HS-5 (cell line): ENCODE results near the gene SEMA4D.
A peak's percentile ranks its signal among the peaks of the same experiment; 100 is the strongest.

ENCODE experiments used
- DNase-seq: peaks from one replicate; pipeline ENCODE4 v3.0.0-alpha.2; 2012; ENCODE audit warnings: low read depth

The SEMA4D gene

GRCh38 chr9:89445801-89446251 is 52.1 kb downstream of the SEMA4D start:
- DNase-seq: no peak

DNA sequence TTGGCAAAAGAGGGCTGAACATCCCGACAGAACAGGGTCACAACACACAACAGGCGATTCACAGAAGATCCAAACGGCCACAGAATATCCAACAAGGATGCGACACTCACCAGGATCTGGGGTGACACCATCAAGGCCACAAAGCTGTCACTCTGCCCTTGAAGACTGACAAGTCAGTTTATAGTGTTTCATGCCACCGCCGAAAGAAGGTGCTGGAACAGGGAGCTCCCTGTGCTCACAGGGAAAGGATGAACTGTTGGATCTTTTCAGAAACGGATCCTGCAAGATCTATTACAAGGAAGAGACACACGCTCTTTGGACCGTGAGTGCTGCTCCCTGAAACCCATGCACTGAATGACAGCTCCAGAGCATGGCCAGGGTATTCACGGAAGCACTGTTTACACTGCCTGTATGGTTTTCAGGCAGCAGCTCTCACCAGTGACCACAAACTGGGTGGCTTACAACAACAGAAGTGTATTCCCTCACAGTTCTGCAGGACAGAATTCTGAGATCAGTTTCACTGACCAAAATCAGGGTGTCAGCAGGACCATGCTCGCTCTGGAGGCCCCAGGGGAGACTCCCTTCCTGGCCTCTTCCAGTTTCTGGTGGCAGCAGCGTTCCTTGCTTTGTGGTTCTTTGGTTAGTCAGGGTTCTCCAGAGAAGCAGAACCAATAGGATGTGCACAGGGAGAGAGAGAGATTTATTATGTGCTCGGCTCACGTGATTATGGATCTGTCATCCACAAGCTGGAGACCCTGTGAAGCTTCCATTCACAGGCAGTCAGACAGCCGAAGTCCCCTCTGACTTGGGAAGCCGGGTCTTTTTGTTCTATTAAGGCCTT is 52.8 kb downstream of the SEMA4D start:
- no peak for DNase-seq

DNA sequence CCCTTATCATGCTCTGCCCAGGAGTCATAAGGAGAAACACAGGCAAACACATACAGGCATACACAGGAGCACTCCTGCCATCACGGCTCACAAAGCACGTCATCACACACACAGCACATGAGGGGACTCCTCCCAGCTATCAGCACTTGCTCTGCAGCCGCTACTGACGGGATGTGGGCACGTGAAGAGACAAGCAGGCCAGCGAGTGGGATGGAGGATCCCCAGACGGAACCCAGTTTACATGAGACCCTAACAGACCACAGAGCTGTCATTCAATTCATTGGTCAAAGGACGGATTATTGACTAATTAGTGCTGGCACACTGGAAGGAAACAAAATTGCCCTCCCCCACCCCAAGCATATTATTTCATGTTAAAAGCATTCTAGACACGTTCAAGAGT is 53.6 kb downstream of the SEMA4D start:
- DNase-seq: no peak

- DNase-seq: no peak
These were observed 54.7 kb downstream of the SEMA4D start for GRCh38 chr9:89442981-89443814.

- no peak for DNase-seq
These were observed 55.4 kb downstream of the SEMA4D start for GRCh38 chr9:89442501-89442978.

- no peak for DNase-seq
These were observed 55.9 kb downstream of the SEMA4D start for GRCh38 chr9:89441986-89442385.

DNA sequence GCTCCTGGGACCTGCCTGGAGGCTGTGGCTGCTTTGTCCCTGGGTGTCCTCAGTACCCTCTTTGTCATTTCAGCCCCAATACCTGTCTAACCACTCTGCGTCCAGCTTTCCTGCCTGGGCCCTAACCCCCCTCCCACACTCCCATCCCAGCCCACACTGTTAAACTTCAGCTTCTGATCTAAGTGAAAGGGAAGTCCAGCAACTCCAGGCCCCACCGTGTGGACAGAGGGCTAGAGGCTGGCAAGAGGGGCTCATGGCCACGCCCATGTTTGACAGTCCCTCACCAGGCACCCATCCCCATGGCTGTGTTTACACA is 56.3 kb downstream of the SEMA4D start:
- DNase-seq: no peak

GRCh38 chr9:89440951-89441654 is 56.8 kb downstream of the SEMA4D start:
- no peak for DNase-seq

DNA sequence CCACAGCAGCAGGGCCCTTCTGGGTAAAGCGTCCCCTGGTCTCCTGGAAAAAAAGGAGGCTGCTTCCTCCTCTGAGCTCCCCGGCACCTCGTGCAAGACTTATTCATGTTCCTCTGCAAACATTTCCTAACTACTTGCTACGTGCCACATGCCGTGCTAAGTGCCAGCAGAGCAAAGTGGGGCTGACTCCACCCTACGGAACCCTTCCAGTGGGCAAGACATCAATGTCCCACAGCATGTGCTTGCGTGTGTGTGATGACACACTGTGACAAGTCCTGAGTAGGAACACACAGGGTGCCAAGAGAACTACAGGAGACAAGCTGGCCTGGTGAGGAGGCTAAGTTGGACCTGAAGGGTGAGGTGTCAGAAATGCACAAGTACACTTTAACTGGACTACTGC is 57.4 kb downstream of the SEMA4D start:
- no peak for DNase-seq

GRCh38 chr9:89440046-89440445 is 57.9 kb downstream of the SEMA4D start:
- no peak for DNase-seq

DNA sequence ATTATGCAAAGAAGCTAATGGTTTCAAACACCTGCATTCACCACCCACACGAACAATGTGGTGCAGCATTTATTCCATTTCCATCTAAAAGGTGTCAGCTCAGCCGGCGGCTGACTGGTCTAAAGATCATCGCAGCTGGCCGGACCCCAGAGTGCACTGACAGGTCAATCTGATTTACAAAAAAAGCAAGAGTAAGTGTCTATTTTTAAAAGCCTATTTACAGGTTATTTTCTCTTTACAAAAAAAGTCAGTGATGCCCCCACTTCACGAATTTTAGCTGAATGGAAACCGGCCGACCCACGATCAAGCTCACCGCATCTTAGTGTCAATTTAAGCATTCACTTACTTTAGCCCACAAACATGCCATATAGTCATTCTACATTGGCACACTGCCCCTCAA is 58.3 kb downstream of the SEMA4D start:
- no peak for DNase-seq

DNA sequence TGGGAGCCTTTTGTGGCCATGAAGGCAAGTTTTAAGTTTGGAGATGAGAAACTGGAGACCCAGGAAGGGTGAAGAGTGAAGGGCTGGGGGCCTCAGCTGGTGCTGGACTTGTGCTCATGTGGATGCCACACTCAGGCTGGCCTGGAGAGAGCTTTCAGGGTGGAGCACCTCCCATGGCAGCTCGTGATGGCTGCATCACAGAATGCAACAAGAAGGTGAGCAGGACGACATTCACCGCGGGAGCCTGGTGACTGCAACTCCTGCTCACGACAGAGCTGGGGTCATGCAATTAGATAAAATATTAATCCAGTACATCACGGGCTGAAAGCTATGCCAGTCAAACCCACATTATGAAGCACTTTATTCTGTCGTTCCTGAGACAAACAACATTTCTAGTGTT is 59.7 kb downstream of the SEMA4D start:
- no peak for DNase-seq

- no peak for DNase-seq
These were observed 60.1 kb downstream of the SEMA4D start for GRCh38 chr9:89437772-89438171.

DNA sequence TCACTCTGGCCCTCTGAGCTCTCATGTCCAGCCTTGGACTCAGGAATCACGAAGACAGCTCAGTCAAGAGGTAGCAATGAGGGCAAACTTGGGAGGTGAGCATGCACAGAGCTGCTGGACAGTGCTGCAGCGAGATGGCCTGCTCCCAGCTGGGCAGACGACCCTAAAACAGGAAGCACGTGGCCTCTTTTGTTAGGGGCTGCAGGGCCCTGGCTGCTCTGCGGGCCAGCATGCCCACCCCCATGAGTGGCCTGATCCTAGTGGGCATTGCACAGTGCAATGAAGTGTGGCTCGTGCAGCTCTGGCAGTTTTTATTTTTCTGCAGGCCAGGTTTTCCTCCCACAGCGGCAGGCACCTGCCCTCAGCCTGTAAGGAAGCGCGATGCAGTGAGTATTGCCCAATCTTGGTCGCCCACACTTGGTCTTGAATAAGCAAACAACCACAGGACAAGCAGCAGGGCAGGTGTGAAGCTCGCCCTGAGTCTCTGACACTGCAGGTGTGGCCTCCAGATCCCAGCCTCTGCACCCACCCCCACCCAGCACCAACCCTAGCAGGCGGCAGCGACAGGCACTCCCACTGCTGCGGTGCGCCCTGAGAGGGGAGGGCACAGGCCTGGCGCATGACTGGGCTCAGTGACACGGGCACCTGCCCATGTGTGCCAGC is 60.8 kb downstream of the SEMA4D start:
- no peak for DNase-seq

- DNase-seq: no peak
These were observed 61.6 kb downstream of the SEMA4D start for GRCh38 chr9:89436326-89436725.

DNA sequence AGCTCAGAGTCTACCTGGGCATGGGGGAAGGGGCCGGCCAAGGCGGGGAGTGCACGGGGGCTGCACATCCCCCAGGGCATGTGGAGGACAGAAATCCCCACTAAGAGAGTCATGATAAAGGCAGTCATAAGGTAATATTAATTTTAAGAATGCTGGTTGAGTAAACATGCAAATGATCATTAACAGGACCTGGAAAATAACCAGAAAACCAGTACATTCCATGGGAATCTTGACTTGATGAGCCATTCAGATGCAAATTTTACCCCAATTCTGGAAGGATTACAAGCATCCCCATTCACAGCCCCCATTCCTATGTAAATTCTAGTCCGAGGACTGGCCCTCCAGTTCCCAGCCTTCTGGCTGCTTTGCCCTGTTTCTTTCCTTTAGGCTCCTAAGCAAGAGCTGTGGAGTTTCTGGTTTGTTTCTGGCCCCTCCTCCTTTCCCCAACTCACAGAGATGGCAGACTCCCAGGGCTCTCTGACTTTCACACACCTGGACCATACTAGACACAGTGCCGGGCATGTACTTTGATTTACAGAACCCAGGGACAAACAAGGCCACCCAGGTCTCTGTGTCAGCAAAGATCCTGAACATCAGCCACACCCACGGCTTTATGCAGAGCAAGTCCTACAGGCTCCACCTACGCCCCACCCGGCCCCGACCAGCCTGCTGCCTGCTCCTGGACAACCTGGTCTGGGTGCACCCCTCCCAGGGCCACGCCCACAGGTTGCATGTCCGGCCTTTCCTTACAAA is 62.7 kb downstream of the SEMA4D start:
- no peak for DNase-seq

- no peak for DNase-seq
These were observed 63.3 kb downstream of the SEMA4D start for GRCh38 chr9:89434636-89435035.

DNA sequence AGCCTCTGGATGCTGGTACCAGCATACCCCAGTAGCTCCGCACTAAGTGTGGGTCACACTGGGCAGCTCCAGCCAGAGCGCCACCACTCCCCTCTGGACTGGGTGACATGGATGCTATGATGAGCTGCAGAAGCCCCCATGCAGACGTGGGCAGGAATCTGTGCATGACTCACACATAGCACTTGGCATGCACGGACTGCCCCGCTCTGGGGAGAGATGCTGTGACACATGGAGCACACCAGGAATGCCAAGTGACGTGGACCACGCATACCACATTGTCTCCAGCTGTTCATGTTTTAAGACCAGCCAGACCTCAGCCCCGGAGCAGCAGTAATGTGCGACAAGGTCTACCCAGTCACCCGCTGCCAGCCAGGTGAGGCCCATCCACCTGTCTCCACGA is 64.1 kb downstream of the SEMA4D start:
- peak; percentile 18 for DNase-seq

DNA sequence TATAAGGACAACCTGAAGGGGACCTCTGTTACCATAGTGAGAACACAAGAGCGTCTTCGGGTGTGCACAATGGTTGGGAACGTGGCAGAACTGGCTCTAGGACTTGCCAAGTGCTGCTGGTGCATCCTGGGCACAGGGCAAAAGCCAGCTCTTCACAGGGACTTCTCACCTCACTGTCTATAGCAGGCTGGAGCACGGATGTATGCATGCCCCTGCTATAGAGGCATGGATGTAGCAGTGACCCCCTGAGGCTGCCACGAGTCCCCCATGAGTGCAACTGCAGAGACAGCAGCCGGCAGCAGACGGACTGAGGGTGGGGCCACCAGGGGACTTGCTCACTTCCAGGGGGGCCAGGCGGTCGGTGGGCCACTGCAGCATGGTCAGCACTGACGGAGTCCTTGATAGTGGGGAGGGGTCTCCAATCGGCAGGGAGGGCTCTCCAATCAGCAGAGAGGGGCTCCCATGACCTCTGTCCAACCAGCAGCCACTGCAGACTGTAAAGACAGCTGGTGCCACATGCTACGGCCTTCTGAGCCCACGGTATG is 64.9 kb downstream of the SEMA4D start:
- DNase-seq: no peak

GRCh38 chr9:89431930-89432725 is 65.8 kb downstream of the SEMA4D start:
- no peak for DNase-seq
